DMS114 treated with DMSO at 0.1 percent for 48 hours (cell line): Measurements from ENCODE around the gene DAB2IP.

Experiments
- DNase-seq: peaks from one replicate; lab custom pipeline; 2025; ENCODE audit not compliant: unreplicated experiment; lab: John Stamatoyannopoulos, UW

The DAB2IP gene

DNA sequence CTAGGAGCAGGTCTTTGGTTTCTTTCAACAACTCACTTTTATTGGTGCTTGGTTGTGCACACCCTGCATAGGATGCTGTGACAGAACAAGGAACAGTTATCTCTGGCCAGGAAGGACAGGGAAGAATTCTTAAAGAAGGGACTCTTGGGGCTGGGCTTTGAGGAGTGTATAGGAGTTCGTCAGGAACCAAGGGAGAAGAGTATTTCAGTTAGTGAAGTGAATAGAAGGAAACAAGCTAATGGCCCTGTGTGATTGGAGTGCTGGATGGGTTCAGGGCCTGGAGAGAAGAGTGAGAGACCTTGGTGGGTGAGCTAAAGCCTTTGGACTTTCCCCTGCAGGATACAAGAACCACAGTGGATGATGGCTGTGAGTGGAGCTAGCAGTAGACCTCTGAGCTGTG is 32.2 kb downstream of the DAB2IP start:
- DNase-seq = no peak

DNA sequence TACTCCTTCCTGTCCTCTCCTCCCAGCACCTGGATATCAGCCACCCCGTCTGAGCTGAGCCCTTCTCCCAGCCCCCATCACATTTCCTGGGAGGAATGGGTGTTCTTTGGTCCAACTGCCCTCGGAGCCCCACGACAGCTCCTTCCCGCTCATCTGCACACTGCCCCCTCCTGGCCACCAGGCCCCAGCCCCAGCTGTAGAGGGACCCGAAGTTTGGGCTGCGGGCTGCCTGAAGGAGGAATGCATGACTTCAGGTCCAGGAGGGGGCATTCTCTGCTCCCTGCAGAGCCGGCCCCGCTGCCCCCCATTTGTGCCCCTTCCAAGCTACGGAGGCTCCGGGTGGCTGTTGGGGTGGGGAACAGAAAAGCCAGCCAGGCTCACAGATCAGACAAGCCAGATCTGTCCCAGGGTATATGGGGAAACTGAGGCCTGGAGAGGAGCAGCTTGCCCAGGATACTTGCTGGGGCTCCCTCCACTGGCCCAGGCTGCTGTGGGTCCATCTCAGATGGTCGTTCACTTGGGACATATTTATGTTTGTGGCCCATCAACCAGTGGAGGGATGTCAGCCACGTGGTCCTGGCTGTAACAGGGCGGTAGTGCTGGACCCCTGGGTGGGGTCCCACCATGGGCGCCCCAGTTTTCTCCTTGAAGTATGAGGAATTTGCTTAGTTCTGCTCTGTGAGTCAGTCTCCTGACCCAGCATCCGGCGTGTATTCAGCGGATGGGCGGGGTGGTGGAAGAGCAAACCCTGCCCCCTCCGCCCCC is 33.1 kb downstream of the DAB2IP start:
- no peak for DNase-seq

DNA sequence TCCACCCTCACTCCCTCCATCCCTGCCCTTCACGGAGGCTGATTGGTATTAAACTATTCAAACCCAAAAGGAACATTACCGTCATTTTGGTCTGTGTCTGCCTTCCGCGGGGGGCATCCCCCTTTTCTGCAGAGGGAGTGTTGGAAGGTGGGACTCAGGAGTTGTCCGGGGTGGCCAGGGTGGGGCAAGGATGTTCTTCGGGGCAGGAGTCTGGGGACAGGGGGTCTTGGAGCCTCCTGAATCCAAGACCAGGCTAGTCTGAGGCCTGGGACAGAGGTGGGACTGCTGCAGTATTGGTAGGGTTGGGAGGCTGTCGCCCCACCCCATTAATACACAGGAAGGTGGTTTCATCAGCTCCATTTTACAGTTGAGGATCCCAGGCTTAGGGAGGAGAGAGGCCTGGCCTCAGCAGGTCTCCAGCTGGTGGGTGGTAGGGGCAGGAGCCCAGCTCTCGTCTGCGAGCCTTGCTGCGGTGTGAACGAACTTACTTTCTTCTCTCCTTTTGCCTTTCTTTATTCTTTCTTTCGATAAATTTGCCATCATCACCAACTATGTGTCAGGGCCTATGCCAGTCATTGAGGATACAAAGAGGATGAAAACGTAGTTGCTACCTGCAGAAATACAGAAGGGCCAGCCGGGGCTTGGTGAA is 33.8 kb downstream of the DAB2IP start:
- DNase-seq = no peak

DNA sequence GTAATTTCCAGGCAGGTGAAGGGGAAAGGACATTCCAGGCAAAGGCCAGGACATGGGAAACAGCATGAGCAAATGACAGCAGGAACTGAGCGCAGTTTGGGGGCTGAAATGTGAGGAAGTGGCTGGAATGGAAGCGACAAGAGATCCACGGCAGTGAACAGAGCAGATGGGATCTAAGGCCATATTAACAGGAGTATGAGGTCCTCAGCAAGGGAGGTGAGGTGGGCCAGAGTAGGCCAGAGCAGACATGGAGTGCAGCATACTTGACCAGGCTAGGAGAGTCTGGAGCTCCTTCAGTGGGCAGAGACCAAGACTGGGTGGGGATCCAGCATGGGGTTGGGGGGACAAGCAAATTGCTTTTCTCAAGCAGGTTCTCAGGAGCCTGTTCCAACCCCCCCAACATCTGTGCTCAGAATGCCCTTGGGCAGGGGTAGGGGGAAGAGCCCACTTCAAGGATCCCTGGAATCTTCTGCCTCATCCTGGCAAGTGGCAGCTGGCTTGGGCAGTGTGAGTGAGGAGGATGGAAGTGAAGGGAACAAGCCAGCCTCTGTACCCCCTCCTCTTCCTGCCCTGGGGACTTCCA is 34.5 kb downstream of the DAB2IP start:
- DNase-seq = no peak

DNA sequence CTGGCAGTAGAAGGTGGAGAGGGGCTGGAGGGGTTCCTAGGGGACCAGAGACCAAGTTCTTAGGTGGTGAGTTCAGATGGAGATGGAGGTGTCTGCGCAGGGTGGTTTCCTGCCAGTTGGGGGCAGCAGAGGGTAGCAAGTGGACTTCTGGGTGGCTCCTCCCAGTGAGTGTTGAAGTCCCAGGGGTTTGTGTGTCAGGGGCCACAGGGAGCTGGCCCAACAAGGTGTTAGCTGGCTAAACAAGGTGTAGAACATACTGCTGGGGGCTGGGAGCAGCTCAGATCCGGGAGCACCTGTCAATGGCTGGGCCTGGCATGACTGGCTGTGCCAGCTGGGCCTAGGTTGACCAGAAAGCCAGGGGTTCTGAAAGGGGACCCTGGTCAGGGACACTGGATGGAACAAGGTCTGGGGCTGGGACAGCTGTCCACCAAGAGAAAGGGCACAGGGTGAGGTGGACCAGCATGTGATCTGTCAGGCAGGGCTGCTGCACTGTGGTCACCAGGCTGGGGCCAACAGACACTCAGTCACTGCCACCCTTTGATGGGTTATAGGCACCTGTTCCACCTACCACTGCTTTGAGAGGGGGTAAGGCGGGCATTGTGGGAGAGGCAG is 35.6 kb downstream of the DAB2IP start:
- no peak for DNase-seq

DNA sequence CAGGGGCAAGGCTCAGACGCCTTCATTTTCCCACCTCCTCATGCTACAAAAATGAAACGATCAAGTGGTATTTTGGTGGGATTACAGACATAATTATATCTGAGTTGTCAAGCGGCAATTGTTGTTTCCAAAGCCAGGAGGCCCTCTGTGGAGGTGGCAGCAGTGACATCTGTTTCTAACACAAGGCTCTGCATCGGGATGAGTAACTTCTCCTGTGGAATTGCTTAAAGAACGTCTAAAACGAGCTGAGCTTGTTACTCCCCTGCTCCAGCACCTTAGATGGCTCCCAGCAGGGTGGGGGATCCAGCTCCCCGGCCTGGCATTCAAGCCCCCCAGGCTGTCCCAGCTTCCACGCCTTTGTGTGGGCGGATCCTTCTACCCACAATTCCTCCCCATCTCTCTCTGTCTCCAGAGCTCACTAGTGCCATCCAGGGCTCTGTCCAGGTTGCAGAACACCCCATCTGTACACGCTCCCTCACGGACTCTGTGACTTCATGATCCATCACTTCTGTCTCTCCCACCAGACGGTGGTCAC is 36.8 kb downstream of the DAB2IP start:
- no peak for DNase-seq

DNA sequence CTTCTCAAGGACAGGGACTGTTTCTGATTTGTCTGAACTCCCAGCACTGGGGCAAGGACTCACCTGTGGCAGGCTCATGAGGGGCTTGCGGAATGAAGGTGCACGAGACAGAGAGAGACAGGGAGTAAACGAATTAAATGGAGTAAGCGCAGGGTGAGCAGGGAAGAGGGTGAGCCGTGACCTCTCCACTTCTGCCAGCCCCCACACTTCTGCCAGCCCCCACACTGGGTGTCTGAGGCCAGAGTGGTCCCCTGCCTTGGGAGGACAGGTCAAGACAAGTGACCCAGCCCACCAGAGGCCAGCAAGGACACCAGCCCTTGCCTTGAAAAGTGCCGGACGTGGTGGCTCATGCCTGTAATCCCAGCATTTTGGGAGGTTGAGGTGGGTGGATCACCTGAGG is 37.2 kb downstream of the DAB2IP start:
- DNase-seq = no peak

DNA sequence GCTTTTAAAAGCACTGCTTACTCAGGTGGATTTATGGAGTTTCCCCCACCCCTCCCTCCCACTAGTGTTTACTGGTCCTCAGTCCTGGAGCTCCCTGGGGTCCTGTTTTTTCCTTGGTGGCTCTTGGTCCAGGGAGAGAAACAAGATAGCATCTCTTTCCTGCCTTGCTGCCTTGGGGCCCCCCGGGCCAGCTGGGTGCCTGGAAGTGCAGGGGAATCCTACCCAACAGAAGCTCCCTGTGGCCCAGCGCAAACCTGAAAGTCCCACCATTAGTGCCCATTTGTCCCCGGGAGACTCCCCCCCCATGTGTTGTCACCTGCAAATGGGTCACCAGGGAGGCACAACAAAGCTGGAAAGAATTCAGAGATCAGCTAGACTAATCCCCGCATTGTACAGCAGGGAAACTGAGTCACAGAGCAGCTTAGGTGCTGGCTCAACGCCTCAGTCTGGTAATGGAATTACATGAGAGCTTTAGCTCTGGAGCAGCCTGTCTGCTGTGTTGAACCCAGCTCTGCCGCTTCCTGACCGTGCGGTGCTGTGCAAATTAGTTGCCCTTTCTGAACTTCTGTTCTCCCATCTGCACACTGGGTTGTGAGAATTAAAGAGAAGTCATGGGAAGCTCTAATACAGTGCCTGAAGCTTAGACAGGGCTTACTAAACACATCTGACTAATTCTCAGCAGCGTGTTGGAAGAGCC is 38.2 kb downstream of the DAB2IP start:
- DNase-seq = no peak

DNA sequence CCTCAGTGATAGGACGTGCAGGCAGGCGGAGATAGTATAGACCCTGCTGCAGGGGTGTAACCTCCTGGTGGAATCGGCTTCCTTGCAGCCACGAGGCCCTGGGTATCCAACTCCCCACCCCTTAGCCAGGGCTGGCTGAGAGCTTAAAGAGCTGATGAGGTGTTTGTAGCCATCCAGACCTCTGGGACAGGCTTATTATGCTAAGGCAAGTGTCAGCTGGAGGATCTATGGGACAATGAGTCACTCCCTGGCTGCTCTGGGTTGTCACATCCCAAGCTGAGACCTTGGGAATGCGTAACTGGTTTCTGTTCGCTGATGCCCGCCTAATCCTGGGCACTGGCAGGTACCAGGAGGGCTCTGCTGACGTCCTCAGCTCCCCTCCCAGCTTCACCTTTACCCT is 38.9 kb downstream of the DAB2IP start:
- no peak for DNase-seq

DNA sequence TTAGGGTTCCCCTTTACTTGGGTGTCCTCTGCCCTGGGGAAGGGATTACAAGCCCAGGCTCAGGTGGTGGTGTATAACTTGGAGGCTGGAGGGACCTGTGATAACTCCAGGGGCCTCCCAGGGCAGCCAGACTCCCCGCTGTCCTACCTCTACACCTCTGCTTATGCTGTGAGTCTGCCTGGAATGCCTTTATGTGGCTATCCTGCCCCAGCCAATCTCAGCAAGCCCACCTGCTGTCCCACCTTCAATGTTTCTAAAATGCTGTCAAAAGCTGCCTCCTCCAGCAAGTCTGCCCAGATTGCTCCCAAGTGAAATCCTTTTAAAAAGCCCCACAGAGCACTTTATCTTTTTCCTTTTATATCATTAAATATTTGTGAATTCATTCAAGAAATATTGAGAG is 39.3 kb downstream of the DAB2IP start:
- no peak for DNase-seq

DNA sequence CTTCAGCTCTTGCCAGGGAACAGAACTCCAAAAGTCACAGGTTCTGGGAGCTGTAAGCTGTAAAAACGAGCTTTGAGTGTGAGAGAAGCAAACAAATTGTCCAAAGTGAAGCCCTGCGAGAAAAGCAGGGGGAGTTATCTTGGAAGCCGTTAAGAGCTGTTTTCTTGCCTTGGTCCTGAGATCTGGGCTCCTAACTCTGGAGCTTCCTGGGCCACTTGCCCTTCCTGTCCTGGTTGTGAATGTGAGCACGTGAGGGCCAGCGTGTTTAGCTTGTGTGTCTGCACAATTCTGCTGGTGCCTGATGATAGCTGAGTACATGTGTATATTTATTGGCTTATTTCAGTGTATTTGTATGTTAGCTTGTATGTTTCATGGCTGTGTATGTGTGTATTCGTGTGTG is 40.5 kb downstream of the DAB2IP start:
- DNase-seq = no peak

DNA sequence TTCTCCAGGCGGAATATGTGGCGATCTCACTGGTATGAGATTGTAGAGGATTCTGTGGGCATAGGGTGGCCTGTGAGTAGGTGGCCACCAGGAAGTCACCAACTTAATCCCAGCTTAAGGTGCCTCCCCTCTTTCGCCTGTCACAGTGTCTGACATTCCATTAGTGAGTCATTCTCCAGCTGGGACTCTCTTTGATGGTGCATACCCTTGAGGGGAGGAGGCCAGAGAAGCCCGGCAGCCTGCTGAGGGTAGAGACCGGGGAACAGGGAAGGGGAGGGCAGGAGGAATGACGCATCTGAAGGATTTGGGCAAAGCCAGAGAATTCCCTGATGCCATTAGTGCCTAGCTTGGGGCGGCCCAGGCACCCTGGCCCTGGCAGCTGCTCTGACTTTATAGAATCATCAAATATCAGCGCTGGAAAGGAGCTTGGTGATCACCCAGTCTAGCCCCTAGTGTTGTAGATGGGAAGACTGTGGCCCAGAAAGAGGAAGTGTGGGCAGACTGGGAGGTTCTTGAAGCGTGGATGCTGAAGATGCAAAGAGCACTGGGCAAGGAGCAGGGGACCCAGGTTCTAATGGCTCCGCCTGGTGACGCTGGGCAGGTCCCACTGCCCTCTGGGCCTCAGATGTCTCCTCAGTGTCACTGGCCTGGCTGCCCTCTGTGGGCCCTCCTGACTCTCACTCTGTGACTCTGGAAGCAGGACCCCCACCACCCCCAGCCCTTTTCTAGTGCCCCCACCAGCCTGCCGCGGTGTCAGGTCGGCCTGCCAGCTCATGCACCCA is 41.4 kb downstream of the DAB2IP start:
- DNase-seq = no peak

DNA sequence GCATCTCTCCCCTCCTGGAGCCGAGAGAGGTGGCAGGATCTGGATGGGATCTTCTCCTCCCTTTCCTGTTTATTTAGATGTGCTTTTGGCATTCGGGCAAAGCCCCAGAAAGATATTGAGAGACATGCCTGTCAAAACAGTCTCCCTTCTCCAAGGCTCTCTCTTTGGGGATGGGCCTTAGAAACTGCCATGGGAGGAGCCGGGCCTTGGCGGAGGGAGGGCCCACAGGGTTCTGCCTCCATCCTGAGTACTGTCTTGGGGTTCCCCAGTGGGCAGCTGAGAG is 41.9 kb downstream of the DAB2IP start:
- no peak for DNase-seq

DNA sequence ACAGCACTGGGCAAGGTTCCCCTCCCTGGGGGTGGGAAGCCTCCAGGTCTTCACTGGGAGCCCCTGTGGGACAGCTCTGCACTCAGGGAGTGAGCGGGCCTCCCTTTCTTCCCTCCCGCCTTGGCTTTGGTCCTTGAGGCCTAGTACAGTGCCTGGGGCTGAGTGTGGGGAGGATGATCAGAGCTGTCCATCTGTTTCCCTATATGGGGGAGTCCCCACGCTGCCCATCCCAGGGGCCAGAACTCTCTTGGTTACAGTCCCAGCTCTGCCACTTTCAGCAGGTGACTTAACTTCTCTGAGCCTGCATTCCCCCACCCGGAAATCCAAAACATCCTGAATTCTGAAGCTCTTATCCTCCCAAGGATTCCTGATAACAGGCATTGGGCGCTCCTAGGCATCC is 42.6 kb downstream of the DAB2IP start:
- DNase-seq = no peak

DNA sequence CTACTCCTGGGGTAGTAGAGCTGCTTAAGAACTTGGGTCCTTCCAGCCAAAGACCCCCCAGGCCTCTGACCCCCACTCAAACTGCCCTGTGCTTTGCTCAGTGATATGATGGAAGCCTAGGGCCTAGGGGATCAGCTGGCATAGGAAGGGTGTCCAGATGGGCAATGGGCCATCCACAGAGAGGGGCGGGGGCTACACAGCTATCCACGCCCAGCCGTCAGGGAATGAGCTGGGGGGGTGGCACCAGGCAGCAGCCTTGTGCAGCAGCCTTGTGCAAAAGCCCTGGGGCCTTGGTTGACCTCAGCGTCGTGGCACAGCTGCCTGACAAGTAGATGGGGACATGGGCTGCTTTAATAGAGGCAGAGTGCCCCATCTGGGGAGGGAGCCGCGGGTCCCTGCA is 43.2 kb downstream of the DAB2IP start:
- DNase-seq = no peak

DNA sequence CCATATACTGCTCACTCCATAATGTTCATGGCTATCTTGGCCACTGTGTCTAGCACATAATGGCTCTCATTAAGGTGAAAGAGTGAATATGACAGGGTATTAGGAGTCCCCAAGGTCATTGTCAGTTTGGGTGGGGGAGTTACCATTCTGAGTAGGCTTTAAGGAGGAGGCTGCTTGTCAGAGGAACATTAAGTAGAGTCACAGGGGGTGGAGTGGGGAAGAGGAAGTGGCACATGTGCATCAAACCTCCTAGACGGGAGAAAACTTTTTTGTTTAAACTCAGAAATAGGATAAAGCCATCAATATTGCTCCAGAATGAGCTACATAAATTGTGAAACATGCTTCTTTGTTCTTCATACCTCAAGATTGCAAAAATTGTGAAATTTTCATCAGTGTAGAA is 45.5 kb downstream of the DAB2IP start:
- no peak for DNase-seq

DNA sequence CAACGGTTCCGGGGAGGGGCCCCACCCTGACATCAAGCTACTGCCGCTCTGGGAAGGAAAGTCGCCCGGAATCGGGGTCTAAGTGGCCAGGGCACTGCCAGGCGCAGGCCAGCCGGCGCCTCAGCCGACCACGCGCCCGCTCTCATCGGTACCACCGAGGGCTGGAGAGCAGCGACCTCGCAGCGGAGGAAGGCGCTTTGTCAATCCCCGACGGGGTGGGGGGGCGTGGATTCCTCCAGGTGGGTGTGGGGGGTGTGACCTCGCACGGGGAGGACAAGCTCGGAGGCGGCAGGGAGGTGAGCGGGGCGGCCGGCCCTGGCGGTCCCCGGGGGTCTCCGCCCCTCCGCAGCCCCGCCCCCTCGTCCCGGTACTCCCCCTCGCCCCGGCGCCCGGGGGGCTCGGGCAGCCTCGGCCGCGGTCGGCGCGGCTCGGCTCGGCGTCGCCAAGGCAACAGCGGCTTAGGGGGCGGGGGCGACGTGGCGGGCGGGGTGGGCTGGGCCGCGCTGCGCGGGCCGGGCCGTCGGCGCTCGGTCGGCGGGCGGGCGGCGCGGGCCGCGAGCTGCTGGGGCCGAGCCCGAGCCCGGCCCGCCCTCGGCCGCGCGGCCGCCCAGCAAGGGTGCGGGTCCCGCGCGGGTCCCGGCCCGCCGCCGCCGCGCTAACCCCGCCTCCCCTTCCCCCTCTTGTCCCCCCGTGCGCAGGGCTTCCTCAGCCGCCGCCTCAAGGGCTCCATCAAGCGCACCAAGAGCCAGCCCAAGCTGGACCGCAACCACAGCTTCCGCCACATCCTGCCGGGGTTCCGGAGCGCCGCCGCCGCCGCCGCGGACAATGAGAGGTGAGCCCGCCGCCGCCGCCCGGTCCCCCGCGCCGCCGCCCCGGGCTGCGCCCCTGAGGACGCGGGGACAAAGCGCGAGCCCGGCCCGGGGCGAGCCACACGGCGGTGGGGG is 47.5 kb downstream of the DAB2IP start:
- DNase-seq = no peak

DNA sequence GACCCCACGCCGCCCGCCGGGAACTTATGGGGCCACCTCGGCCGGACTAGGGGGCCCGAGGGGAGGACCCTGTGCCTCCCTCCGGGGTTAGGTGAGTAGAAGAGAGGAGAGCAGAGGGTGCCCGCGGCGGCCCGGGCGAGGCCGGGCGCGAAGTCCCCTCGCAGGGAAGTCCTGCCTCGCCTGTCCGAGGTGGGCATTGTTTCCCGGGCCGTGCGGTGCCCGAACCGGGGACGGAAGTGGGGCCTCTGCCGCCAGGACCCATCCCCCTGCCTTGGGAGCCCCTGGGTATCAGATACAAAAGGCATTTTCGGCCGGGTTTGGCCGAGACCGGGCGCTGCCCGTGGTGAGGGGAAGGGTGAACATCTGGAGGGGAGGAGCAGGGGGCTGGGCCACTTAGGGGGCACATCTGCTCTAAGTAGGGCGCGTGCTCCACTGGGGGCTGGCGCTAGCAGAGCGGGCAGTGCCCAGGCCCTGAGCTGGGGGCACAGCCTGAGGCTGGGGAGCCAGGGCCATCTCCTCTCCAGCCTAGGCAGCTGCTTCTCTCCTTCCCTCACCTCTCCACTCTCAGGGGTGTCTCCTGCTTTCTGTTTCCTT is 48.2 kb downstream of the DAB2IP start:
- no peak for DNase-seq

DNA sequence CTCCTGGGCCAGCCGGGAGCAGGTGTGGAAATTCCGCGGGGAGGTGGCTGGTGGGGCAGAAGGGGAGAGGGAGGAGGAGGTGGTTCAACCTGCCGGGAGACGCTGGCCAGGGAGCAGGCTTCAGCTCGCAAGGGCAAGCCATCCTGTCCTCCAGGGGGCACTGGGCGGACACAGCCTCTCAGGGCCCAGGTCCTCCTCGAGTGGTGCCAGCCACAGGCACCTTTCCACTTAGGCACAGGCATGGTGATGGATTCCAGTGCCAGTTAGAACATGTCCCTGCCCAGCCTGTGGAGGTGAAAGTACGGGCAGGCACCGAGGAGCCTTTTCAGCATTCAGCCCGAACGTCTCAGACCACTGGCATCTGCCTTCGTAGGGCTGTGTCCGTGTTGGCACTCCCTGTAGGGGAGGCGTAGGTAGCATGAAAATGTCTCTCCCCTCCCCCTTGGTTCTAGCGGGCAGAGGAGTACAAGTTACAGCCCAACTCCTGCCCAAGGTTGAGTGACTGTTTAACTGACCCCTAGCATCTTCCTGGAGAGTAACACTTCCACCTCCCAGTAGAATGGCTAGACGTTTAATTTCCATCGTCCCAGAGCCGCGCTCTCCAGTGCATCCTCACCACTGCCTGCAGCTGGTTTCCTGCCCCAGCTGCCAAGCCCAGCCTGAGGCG is 48.9 kb downstream of the DAB2IP start:
- DNase-seq = no peak
